HG03460 (cell line): ENCODE data around the gene YTHDC2.

Experiments
- ATAC-seq: cut with Tn5 transposase; IDR thresholded peaks from one replicate; pipeline ENCODE4 v1.9.1; 2021; ENCODE audit not compliant: unreplicated experiment

The YTHDC2 gene

DNA sequence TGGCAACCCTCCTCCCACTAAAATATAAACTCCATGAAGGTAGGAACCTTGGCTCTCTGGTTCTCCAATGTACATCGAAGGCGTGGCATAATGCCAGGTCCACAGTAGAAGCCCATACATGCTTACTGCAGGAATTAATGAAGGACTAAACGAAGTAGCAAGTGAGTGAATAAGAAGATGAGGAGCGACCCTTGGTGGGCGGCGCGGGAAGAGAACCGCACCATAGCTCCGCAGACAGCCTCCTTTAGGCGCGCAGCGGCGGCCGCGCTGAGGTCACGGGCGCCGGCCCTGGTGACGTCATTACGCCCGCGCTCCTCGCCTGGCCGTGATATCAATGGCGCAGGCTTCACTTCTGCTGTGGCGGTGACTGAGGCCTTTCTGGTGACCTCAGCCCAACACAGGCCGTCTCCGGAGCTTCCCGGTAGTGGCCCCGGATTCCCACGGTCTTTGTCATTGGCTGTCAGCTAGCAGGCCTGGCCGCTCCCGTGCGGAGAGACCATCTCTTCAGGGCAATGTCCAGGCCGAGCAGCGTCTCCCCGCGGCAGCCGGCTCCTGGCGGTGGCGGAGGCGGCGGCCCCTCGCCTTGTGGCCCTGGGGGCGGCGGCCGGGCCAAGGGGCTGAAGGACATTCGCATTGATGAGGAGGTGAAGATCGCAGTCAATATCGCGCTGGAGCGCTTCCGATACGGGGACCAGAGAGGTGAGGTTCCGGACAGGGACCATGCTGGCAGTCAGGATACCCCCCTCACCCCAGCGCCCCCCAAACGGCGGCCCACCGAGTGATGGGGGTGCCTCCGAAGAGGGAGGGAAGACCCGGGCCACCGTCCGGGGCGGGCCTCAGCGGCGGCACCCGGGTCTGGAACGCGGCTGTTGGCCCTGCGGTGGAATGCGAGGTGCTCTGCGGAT lies at the start of gene YTHDC2:
YTHDC2 (plus strand) TSS at position 311 of the 905 bp plus-strand sequence; CDS start at position 513, 202 bp downstream.
- peak; percentile 98 for ATAC-seq

GRCh38 chr5:113474100-113474728 lies 39.3 kb upstream of the YTHDC2 start:
- no peak for ATAC-seq

DNA sequence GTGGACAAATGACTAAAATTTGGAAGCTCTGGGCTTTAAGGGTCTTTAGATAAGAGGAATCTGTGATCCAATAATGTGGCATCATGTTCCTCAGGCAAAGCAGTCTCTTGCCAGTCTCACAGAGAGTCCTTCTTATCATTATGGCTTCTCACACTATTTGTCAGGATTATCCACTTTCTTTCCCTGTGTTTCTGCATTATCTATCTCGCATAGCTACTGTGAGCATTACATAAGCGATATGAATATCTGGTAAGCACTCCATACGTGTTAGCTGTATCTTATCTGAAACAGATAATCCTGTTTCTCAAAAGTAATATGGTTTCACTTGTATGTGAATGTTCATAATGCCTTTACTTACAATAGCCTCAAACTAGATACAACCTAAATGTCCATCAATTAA lies 34.8 kb upstream of the YTHDC2 start:
- no peak for ATAC-seq

GRCh38 chr5:113480243-113480642 lies 33.3 kb upstream of the YTHDC2 start:
- ATAC-seq: no peak

- ATAC-seq: no peak
Measured at GRCh38 chr5:113487416-113487780, 26.1 kb upstream of the YTHDC2 start.

DNA sequence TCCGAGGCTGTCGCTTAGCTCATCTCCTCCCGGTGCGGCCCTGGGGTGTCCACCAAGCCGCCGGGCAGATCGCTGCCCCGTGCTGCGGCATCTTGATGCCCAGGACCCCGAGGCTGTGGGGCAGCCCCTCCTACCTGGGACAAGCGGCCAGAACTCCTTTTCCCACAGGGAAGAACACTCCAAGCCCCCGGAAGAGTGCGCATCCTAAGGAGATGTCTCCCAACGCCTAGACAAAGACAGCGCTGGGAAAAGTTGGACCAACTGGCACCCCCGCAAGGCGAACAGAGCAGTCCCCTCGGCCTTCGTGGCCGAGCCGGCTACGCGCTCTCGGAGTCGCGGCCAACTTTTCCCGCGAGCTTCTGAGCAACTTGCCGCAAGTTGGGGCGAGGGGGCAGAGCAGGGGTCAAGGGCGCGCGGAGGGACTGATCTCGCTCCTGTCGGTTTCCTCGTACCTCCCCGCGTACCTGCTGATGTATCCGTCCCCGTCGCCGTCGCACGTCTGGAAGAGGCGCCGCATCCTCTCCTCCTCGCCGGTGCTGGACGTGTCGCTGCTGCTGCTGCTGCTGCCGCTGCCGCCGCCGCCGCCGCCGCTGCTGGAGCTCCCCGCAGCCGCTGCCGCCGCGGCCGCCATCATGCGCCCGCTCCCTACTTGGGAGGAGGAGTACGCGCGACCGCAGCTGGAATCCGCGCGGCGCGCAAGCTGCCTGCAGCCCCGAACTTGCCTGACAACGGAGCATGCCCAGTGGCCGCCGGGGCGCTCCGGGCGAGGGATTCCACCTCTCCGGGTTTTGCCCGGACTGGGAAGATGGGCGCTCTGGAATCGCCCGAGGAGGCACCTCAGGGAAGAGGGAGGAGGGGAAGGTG lies 25.5 kb upstream of the YTHDC2 start, which contains the start of gene MCC:
MCC (minus strand) TSS at position 673 of the 864 bp plus-strand sequence.
- ATAC-seq: no peak

GRCh38 chr5:113488645-113489184 lies 24.8 kb upstream of the YTHDC2 start:
- no peak for ATAC-seq

- ATAC-seq: peak; percentile 62
Measured at GRCh38 chr5:113489299-113489698, 24.2 kb upstream of the YTHDC2 start.

GRCh38 chr5:113490317-113490716 lies 23.2 kb upstream of the YTHDC2 start:
- no peak for ATAC-seq

GRCh38 chr5:113491022-113491421 lies 22.5 kb upstream of the YTHDC2 start:
- ATAC-seq: no peak

- no peak for ATAC-seq
Measured at GRCh38 chr5:113493446-113493845, 20.0 kb upstream of the YTHDC2 start.

DNA sequence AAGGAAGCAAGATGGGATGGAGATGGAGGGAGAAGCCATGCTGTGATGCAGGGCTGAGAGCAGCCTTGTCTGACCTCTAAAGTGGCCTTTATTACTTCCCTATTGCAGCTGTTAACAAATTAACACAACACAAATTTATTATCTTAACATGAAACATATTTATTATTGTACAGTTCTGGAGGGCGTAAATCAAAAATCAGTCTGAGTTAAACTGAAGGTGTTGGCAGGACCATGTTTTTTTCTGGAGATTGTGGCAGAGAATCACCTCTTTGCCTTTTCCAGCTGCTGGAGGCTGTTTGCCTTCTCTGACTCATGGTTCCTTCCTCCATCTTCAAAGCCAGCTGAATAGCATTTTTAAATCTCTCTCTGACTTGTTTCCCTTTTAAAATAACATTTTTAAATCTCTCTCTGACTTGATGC lies 18.1 kb upstream of the YTHDC2 start:
- ATAC-seq: no peak

DNA sequence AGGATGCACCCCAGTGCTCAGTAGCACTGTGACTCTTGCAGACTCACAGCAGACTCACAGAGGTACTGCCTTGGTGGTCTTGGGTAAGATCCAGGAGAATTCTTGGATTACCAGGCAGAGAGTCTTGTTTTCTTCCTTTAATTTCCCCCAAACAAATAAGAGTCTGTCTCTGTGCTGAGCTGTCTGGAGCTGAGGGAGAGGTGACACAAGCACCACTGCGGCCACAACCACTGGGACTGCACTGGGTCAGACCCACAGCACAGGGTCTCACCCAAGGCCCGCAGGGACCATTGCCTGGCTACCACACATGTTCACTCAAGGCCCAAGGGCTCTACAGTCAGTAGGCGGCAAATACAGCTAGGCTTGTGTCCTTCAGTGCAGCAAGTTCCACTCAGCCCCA lies 11.4 kb upstream of the YTHDC2 start:
- ATAC-seq: no peak

DNA sequence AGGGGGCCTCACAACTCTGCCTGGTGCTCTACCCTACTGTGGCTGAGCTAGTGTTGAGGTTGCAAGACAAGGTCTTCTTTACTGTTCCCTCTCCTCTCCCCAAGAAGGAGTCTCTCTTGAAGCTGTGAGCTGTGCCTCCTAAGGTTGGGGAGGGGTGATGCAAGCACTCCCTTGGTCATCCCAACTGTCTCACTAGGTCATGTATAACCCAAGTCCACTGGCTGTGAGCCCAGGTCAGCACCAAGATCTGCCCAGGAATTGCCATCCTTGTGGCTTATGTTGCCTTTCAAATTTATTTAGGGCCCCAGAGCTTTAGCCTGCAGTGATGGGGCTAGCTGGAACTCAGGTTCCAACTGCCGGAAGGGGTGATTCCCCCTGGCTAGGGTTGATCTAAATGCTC lies 10.3 kb upstream of the YTHDC2 start:
- no peak for ATAC-seq

- no peak for ATAC-seq
Measured at GRCh38 chr5:113505181-113505580, 8.3 kb upstream of the YTHDC2 start.

DNA sequence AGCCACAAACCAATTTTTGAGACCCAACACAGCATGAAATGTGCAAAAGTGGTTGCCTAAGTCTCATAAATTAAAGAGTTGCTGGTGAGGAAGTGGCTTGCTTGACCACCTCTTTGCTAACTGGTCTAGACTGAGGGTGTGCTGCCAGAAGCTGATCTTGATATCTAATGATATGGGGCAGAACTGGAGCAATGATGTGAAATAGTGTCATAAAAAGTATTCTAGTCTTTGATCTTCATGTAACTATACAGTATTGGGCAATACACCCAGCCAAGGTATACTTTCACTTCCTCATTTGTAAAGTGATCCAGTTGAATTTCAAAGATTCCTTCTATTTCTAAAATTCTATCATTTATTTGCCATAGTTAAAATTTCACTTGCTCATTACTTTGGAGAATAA lies 5.9 kb upstream of the YTHDC2 start:
- no peak for ATAC-seq

DNA sequence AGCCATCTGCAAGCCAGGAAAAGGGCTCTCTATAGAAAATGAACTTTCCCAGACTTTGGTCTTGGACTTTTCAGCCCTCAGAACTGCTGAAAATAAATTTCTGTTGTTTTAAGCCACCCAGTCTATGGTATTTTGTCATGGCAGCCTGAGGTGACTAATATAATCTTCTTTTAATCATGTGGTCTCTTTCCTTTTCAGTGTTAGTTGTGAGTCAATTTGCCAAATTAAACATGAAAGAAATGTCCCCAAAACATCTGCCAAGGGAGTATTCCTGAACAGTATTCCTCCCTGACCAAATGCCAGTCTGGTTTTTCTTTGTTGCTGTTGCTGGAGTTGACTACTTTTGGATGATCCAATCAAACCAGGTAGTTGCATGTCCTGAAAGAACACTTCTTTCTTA lies 4.7 kb upstream of the YTHDC2 start:
- no peak for ATAC-seq

- no peak for ATAC-seq
Measured at GRCh38 chr5:113510836-113511451, 2.5 kb upstream of the YTHDC2 start.

- no peak for ATAC-seq
Measured at GRCh38 chr5:113512341-113512740, 1.2 kb upstream of the YTHDC2 start.

DNA sequence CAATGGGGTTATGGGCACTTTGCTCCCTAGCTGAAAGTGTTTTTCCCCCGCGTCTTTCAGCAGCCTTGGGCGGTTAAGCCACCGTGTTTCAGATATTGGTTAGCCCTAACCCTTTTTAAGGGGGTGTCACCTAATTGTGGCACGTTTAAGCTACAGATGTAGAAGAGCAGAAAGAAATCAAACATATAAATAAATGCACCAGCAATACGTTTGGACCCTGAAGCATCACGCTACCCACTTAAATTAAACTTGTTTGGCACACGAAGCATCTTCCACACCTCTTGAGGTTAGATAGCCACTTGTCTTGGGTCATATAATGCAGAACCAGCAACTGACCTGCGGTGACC lies 768 bp downstream of the YTHDC2 start:
- no peak for ATAC-seq

GRCh38 chr5:113518884-113519283 lies 5.4 kb downstream of the YTHDC2 start:
- no peak for ATAC-seq
